Panc1 (cell line): Measurements from ENCODE around the gene PLBD2. TPM values are rescaled to one million over a fixed set of nuclear protein-coding genes. Genes with fewer than 3 reads are reported as not detected.

Source experiments
- ATAC-seq: fragments of 200-7000 bp; cut with Tn5 transposase; 2 replicates; pipeline ENCODE4 v1.9.1; 2020; ENCODE audit warnings: mild to moderate bottlenecking, moderate library complexity
- BruUV-seq: library from RNA; stranded (reverse); fragments of 400-500 nt; replicated peaks from 2 replicates; lab custom pipeline; 2021; lab: Mats Ljungman, UMichigan
- CTCF ChIA-PET: fragments of 300-600 bp; sonication (Branson Sonifier 250); formaldehyde crosslinking; loops from one replicate; lab custom pipeline; 2022; ENCODE audit warnings: antibody characterized with exemption; lab: Charles Lee
- POLR2A ChIA-PET: fragments of 300-600 bp; sonication (Branson Sonifier 250); formaldehyde crosslinking; loops from one replicate; lab custom pipeline; 2022; ENCODE audit warnings: antibody characterized with exemption; lab: Charles Lee
- DNase-seq: peaks from one replicate; pipeline ENCODE4 v3.0.0-alpha.2; 2010; ENCODE audit warnings: low read depth, low spot score
- H3K27ac ChIP-seq: 2 replicates; pipeline ENCODE4 v1.5.1; 2011; ENCODE audit warnings: mild to moderate bottlenecking, low read length, inconsistent platforms
- H3K27me3 ChIP-seq: fragments of 200-500 bp; sonication (Bioruptor generic); 2 replicates; pipeline ENCODE4 v1.6.0; 2014; ENCODE audit warnings: low read length, inconsistent platforms; ENCODE audit not compliant: control insufficient read depth, insufficient read depth
- H3K36me3 ChIP-seq: fragments of 200-500 bp; sonication (Bioruptor generic); 2 replicates; pipeline ENCODE4 v1.5.1; 2014; ENCODE audit warnings: inconsistent platforms, mild to moderate bottlenecking, low read length, moderate library complexity; ENCODE audit not compliant: control insufficient read depth, insufficient read depth
- H3K4me1 ChIP-seq: 2 replicates; pipeline ENCODE4 v1.5.1; 2011; ENCODE audit warnings: inconsistent platforms, mild to moderate bottlenecking, low read length, moderate library complexity; ENCODE audit not compliant: control insufficient read depth, insufficient read depth
- H3K4me3 ChIP-seq, 2 experiments: 2 replicates each; pipeline ENCODE4 v1.5.1; 2011 to 2012; ENCODE audit warnings: low read depth in 2 of 2, low read length in 2 of 2, mild to moderate bottlenecking in 2 of 2, inconsistent platforms in 1 of 2, moderate library complexity in 1 of 2
- H3K9me3 ChIP-seq: fragments of 200-500 bp; sonication (Bioruptor generic); 2 replicates; pipeline ENCODE4 v1.5.1; 2014; ENCODE audit warnings: low read depth, mild to moderate bottlenecking, inconsistent platforms, low read length, moderate library complexity; ENCODE audit not compliant: control insufficient read depth, insufficient read depth
- POLR2AphosphoS5 ChIP-seq: IDR thresholded peaks from 2 replicates; pipeline ENCODE4 v1.6.1; 2012; ENCODE audit warnings: mild to moderate bottlenecking, low read depth, low read length, moderate library complexity
- REST ChIP-seq, 2 experiments: IDR thresholded peaks; 2 replicates each; pipeline ENCODE4 v1.6.1; 2011 to 2012; ENCODE audit warnings: low read depth in 2 of 2, control low read depth in 1 of 2, low read length in 1 of 2, mild to moderate bottlenecking in 1 of 2, moderate library complexity in 1 of 2; ENCODE audit not compliant: insufficient read depth in 1 of 2
- SIN3A ChIP-seq: IDR thresholded peaks from 2 replicates; pipeline ENCODE4 v1.6.1; 2012; ENCODE audit warnings: low read depth, mild to moderate bottlenecking, low read length, moderate library complexity, borderline replicate concordance; ENCODE audit not compliant: insufficient read depth
- TCF7L2 ChIP-seq: IDR thresholded peaks from 2 replicates; pipeline ENCODE4 v1.6.1; 2011; ENCODE audit warnings: mild to moderate bottlenecking, low read depth, low read length, inconsistent platforms
- in situ Hi-C: cut with HindIII; loops from 2 replicates; pipeline ENCODE4 v1.10.0; 2016; ENCODE audit warnings: low sequenced_read_pairs, low pct_unique_long_range_greater_than_20kb
- intact Hi-C: fragments of 100-400 bp; cut with micrococcal nuclease; formaldehyde crosslinking; loops from one replicate; pipeline ENCODE4 v1.10.0; 2022; ENCODE audit not compliant: unreplicated experiment
- total RNA-seq: library from RNA; stranded (reverse); gene quantifications from one replicate; pipeline ENCODE4 v1.2.1, GENCODE V29; 2021; ENCODE audit not compliant: unreplicated experiment
- TF ChIP-seq, protein P1 (sequence below): fragments of 450-650 bp; IDR thresholded peaks from 2 replicates; pipeline ENCODE4 v1.5.1; 2017; ENCODE audit warnings: mild to moderate bottlenecking

The PLBD2 gene
- total RNA-seq, 1 experiment from 2014 or later, result 69.7 TPM

DNA sequence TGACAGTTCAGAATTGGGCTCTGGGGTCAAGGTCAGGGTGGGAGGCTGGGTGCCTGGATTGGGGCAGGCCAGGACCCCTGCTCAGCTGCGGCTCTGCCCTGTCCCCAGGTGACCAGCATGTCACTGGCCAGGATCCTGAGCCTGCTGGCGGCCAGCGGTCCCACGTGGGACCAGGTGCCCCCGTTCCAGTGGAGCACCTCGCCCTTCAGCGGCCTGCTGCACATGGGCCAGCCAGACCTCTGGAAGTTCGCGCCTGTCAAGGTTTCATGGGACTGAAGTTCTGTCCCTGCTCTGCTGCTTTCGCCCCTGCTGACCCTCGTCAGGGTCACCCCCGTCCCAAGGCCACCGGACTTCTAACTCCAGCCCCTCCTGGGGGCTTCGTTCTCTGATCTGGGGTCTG lies 30.0 kb downstream of the PLBD2 start:
- no peaks in the 10 kb centered on the region for H3K36me3 ChIP-seq
- no peak for DNase-seq
- no peak overlapping the region for H3K27ac ChIP-seq
- intact Hi-C loops, result no loop called here
- H3K9me3 ChIP-seq, result no peaks in the 10 kb centered on the region
- TF ChIP-seq, protein P1, sequence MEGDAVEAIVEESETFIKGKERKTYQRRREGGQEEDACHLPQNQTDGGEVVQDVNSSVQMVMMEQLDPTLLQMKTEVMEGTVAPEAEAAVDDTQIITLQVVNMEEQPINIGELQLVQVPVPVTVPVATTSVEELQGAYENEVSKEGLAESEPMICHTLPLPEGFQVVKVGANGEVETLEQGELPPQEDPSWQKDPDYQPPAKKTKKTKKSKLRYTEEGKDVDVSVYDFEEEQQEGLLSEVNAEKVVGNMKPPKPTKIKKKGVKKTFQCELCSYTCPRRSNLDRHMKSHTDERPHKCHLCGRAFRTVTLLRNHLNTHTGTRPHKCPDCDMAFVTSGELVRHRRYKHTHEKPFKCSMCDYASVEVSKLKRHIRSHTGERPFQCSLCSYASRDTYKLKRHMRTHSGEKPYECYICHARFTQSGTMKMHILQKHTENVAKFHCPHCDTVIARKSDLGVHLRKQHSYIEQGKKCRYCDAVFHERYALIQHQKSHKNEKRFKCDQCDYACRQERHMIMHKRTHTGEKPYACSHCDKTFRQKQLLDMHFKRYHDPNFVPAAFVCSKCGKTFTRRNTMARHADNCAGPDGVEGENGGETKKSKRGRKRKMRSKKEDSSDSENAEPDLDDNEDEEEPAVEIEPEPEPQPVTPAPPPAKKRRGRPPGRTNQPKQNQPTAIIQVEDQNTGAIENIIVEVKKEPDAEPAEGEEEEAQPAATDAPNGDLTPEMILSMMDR, result no peak
- TF ChIP-seq POLR2AphosphoS5, result no peak
- no peak for TF ChIP-seq SIN3A
- no peak for TF ChIP-seq REST (IDR thresholded peaks at IDR 0.05; ENCODE audit: insufficient read depth in 1 of 2, low read depth in 2 of 2, low read length in 1 of 2)
- no peak for TF ChIP-seq TCF7L2
- H3K27me3 ChIP-seq, result no peaks in the 10 kb centered on the region
- H3K4me3 ChIP-seq, result no peak overlapping the region
- H3K4me1 ChIP-seq, result no peaks in the 10 kb centered on the region
- CTCF ChIA-PET, result no interaction called here
- POLR2A ChIA-PET, result no interaction called here
- in situ Hi-C loops, result no loop called here
- no TSS peak for BruUV-seq
- no peak for ATAC-seq

DNA sequence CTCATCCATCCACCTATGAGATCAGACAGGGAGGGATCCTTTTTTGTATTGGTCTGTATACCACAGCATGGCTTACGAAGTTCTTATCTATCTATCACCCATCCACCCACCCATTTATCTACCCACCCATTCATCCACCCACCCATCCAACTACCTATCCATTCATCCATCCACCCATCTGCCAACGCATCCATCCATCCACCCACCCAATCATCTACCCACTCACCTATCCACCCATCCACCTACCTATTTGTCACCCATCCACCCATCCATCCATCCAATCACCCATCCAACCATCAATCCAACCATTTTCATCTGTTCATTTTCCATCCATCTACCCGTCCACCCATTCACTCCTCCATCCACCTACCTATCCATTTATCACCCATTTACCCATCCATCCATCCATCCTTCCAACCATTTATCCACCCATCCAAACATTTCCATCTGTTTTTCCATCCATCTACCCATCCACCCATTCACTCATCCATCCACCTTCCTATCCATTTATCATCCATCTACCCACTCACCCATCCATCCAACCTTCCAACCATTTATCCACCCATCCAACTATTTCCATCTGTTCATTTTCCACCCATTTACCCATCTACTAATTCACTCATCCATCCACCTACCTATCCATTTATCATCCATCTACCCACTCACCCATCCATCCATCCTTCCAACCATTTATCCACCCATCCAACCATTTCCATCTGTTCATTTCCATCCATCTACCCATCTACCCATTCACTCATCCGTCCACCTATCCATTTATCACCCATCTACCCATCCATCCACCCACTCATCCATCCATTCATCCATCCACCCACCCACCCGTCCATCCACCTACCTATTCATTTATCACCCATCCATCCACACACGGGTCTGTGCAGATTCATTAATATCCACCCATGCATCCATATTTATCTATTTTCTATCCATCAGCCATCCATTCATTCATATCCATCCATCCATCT lies 32.0 kb downstream of the PLBD2 start:
- intact Hi-C loops (no loop called here), in situ Hi-C loops (no loop called here)
- Histone ChIP-seq H3K36me3 (no peaks in the 10 kb centered on the region), H3K9me3 (no peaks in the 10 kb centered on the region), H3K4me3 (no peak overlapping the region), H3K27ac (no peak overlapping the region), H3K4me1 (no peaks in the 10 kb centered on the region), H3K27me3 (no peaks in the 10 kb centered on the region)
- DNase-seq, result no peak
- no peak for ATAC-seq
- ChIA-PET CTCF (no interaction called here), POLR2A (no interaction called here)
- TF ChIP-seq REST (IDR thresholded peaks at IDR 0.05; ENCODE audit: insufficient read depth in 1 of 2, low read depth in 2 of 2, low read length in 1 of 2) (no peak), POLR2AphosphoS5 (no peak), SIN3A (no peak), TCF7L2 (no peak)
- TF ChIP-seq, protein P1, result no peak
- no TSS peak for BruUV-seq
